HG02798 (cell line): ENCODE results near the gene ZNF436.
"Not testable (repeated sequence)": the region's sequence is repeated elsewhere in the genome, so short reads cannot be mapped to it uniquely, and the experiment has no call there.

Experiments
- ATAC-seq: cut with Tn5 transposase; IDR thresholded peaks from one replicate; pipeline ENCODE4 v1.9.1; 2021; ENCODE audit warnings: mild to moderate bottlenecking; ENCODE audit not compliant: unreplicated experiment, poor library complexity

Gene ZNF436

GRCh38 chr1:23330846-23331245 is 38.8 kb downstream of the ZNF436 start:
- ATAC-seq = no peak

GRCh38 chr1:23325393-23325792 is 44.2 kb downstream of the ZNF436 start:
- no peak for ATAC-seq

GRCh38 chr1:23322770-23323169 is 46.9 kb downstream of the ZNF436 start:
- no peak for ATAC-seq

GRCh38 chr1:23310280-23310679 is 59.4 kb downstream of the ZNF436 start:
- ATAC-seq = not testable (repeated sequence)
